Measurements from ENCODE around the gene PRDM9. TPM values are rescaled to one million over a fixed set of nuclear protein-coding genes. Genes with fewer than 3 reads are reported as not detected.
"Not testable (repeated sequence)": the region's sequence is repeated elsewhere in the genome, so short reads cannot be mapped to it uniquely, and the experiment has no call there.

The PRDM9 gene
- not detected in 2 replicates for total RNA-seq

GRCh38 chr5:23507278-23507685 lies at the start of gene PRDM9:
Gene PRDM9, plus strand, starts transcription at chr5:23507609. Its CDS starts 1,425 bp downstream, at chr5:23509034.
- H3K27ac Mint-ChIP-seq = no peak within 1 kb of the TSS
- H3K4me1 Mint-ChIP-seq (ENCODE audit: low read depth) = no peaks in the 10 kb centered on the region
- DNase-seq (ENCODE audit: low spot score) = no peak
- no peaks in the 10 kb centered on the region for H3K36me3 Mint-ChIP-seq (ENCODE audit: low read depth)
- H3K9me3 Mint-ChIP-seq = peaks cover 40% of the 10 kb centered on the region
- intact Hi-C loops (cut with micrococcal nuclease) = no loop called here
- H3K27me3 Mint-ChIP-seq (ENCODE audit: low read depth) = no peaks in the 10 kb centered on the region
- no peak within 1 kb of the TSS for H3K4me3 Mint-ChIP-seq (ENCODE audit: low read depth)

DNA sequence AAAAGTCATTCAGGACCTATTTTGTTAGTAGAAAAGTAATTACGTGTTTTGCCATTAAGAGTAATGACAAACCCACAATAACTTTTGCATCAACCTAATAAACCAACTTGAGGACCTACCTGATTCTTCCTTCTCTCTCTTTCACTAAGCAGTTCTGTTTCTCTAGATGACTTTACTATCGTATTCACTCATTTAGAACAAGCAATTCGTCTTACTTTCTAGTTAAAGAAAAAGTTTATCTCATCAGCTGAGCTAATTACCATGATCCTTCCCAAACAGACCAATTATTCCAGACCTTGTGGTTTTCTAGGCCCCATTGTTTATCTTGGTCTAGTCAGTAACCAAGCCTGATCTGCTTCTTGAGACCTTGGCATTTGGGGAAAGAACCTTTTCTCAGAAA lies 49.6 kb upstream of the PRDM9 start:
- Mint-ChIP-seq H3K36me3 (ENCODE audit: low read depth) (no peaks in the 10 kb centered on the region), H3K27ac (no peak overlapping the region), H3K4me3 (ENCODE audit: low read depth) (no peak overlapping the region), H3K27me3 (ENCODE audit: low read depth) (no peaks in the 10 kb centered on the region), H3K4me1 (ENCODE audit: low read depth) (no peaks in the 10 kb centered on the region), H3K9me3 (peaks cover 47% of the 10 kb centered on the region)
- DNase-seq (ENCODE audit: low spot score) = no peak
- intact Hi-C loops (cut with micrococcal nuclease) = no loop called here

DNA sequence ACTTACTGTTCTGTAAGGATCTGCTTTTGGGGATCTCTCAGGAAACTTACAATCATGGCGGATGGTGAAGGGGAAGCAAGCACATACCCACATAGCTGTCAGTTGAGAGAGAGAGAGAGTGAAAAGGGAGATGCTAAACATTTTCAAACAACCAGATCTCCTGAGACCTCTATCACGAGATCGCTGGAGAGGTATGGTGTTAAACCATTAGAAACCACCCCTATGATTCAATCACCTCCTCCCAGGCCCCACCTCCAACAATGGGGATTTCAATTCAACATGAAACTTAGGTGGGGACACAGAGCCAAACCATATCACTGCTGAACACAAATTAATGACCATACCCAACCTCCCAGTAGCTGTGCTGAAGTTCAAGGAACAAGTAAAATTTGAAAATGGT lies 48.2 kb upstream of the PRDM9 start:
- Mint-ChIP-seq H3K4me1 (ENCODE audit: low read depth) (no peaks in the 10 kb centered on the region), H3K4me3 (ENCODE audit: low read depth) (no peak overlapping the region), H3K27ac (no peak overlapping the region), H3K9me3 (peaks cover 46% of the 10 kb centered on the region), H3K27me3 (ENCODE audit: low read depth) (no peaks in the 10 kb centered on the region), H3K36me3 (ENCODE audit: low read depth) (no peaks in the 10 kb centered on the region)
- DNase-seq (ENCODE audit: low spot score) = no peak
- intact Hi-C loops (cut with micrococcal nuclease) = no loop called here

GRCh38 chr5:23461576-23461975 lies 45.8 kb upstream of the PRDM9 start:
- DNase-seq (ENCODE audit: low spot score) = no peak
- H3K9me3 Mint-ChIP-seq = peaks cover 38% of the 10 kb centered on the region
- no peaks in the 10 kb centered on the region for H3K36me3 Mint-ChIP-seq (ENCODE audit: low read depth)
- H3K4me3 Mint-ChIP-seq (ENCODE audit: low read depth) = no peak overlapping the region
- H3K27me3 Mint-ChIP-seq (ENCODE audit: low read depth) = no peaks in the 10 kb centered on the region
- H3K4me1 Mint-ChIP-seq (ENCODE audit: low read depth) = no peaks in the 10 kb centered on the region
- intact Hi-C loops (cut with micrococcal nuclease) = no loop called here
- H3K27ac Mint-ChIP-seq = no peak overlapping the region

GRCh38 chr5:23466401-23466912 lies 41.0 kb upstream of the PRDM9 start:
- intact Hi-C loops (cut with micrococcal nuclease) = no loop called here
- H3K27me3 Mint-ChIP-seq (ENCODE audit: low read depth) = no peaks in the 10 kb centered on the region
- H3K4me3 Mint-ChIP-seq (ENCODE audit: low read depth) = no peak overlapping the region
- H3K9me3 Mint-ChIP-seq = peaks cover 42% of the 10 kb centered on the region
- no peak for DNase-seq (ENCODE audit: low spot score)
- no peaks in the 10 kb centered on the region for H3K36me3 Mint-ChIP-seq (ENCODE audit: low read depth)
- H3K27ac Mint-ChIP-seq = no peak overlapping the region
- no peaks in the 10 kb centered on the region for H3K4me1 Mint-ChIP-seq (ENCODE audit: low read depth)

GRCh38 chr5:23468658-23469057 lies 38.8 kb upstream of the PRDM9 start:
- no peaks in the 10 kb centered on the region for H3K27me3 Mint-ChIP-seq (ENCODE audit: low read depth)

DNA sequence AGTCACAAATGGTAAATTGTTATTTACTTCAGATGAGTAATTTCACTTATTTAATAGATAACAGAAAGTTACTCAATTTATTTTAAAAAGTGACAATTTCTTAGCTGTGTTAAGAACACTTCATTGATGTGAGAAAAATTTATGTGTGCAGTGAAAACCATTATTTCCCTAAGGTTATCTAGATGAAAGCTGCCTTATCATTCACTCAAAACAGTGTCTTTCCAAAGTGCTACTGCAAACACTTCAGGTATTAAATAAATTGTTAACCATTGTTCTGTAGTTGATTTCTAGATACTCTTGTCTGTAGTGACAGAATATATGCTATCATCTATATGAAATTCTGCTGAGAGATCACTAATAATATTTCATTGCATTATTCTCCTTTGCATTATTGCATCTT lies 33.5 kb upstream of the PRDM9 start:
- no peaks in the 10 kb centered on the region for H3K27me3 Mint-ChIP-seq (ENCODE audit: low read depth)
- H3K27ac Mint-ChIP-seq = no peak overlapping the region
- intact Hi-C loops (cut with micrococcal nuclease) = no loop called here
- H3K36me3 Mint-ChIP-seq (ENCODE audit: low read depth) = no peaks in the 10 kb centered on the region
- H3K9me3 Mint-ChIP-seq = peaks cover 18% of the 10 kb centered on the region
- H3K4me1 Mint-ChIP-seq (ENCODE audit: low read depth) = no peaks in the 10 kb centered on the region
- H3K4me3 Mint-ChIP-seq (ENCODE audit: low read depth) = no peak overlapping the region
- no peak for DNase-seq (ENCODE audit: low spot score)

More at GRCh38 chr5:23468658-23469057, 38.8 kb upstream of the PRDM9 start:
- Mint-ChIP-seq H3K4me1 (ENCODE audit: low read depth) (no peaks in the 10 kb centered on the region), H3K4me3 (ENCODE audit: low read depth) (no peak overlapping the region), H3K36me3 (ENCODE audit: low read depth) (no peaks in the 10 kb centered on the region), H3K27ac (no peak overlapping the region), H3K9me3 (peaks cover 28% of the 10 kb centered on the region)
- DNase-seq (ENCODE audit: low spot score) = no peak
- intact Hi-C loops (cut with micrococcal nuclease) = no loop called here

DNA sequence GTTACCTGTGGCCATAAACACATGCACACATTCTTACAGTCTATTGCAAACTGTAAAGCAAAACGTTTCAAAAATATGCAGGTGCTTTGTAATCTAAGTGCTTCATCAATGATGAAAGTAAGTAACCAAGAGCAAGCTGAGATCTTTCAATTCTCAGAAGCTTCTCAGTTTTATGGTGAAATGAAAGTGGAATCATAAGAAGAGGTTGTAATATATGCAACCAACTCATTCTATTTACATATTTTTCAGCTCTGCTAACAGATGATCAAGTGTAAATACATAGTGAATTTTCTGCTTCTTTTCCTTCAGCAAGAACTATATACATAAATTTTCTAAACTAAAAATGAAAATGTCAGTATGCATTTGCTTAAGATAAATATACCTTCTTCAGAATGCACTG lies 33.1 kb upstream of the PRDM9 start:
- Mint-ChIP-seq H3K27ac (no peak overlapping the region), H3K36me3 (ENCODE audit: low read depth) (no peaks in the 10 kb centered on the region), H3K4me1 (ENCODE audit: low read depth) (no peaks in the 10 kb centered on the region), H3K9me3 (peaks cover 21% of the 10 kb centered on the region), H3K27me3 (ENCODE audit: low read depth) (no peaks in the 10 kb centered on the region), H3K4me3 (ENCODE audit: low read depth) (no peak overlapping the region)
- intact Hi-C loops (cut with micrococcal nuclease) = no loop called here
- DNase-seq (ENCODE audit: low spot score) = no peak

GRCh38 chr5:23476580-23476979 lies 30.8 kb upstream of the PRDM9 start:
- no peaks in the 10 kb centered on the region for H3K36me3 Mint-ChIP-seq (ENCODE audit: low read depth)
- no peak for DNase-seq (ENCODE audit: low spot score)
- H3K4me3 Mint-ChIP-seq (ENCODE audit: low read depth) = no peak overlapping the region
- H3K27me3 Mint-ChIP-seq (ENCODE audit: low read depth) = no peaks in the 10 kb centered on the region
- H3K4me1 Mint-ChIP-seq (ENCODE audit: low read depth) = no peaks in the 10 kb centered on the region
- H3K9me3 Mint-ChIP-seq = peaks cover 22% of the 10 kb centered on the region
- intact Hi-C loops (cut with micrococcal nuclease) = no loop called here
- no peak overlapping the region for H3K27ac Mint-ChIP-seq

DNA sequence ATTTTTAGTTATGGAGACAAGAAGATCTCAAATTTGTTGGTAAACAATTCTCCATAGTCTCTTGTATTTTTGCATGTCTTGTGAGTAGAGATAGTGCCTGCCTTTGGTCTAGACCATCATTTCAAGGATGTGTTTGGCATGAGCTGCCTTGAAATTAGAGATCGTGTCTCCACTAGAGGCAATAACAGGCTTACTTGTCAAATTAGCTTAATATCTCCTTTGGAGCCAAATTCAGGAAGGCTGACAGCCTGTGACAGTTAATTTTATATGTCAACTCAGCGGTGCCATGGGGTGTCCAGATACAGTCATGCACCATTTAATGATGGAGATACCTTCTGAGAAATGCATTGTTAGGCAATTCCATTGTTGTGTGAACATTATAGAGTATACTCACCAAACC lies 24.8 kb upstream of the PRDM9 start:
- Mint-ChIP-seq H3K4me1 (ENCODE audit: low read depth) (no peaks in the 10 kb centered on the region), H3K9me3 (peaks cover 35% of the 10 kb centered on the region), H3K27me3 (ENCODE audit: low read depth) (no peaks in the 10 kb centered on the region), H3K4me3 (ENCODE audit: low read depth) (no peak overlapping the region), H3K27ac (no peak overlapping the region), H3K36me3 (ENCODE audit: low read depth) (no peaks in the 10 kb centered on the region)
- no peak for DNase-seq (ENCODE audit: low spot score)
- intact Hi-C loops (cut with micrococcal nuclease) = no loop called here

- intact Hi-C loops (cut with micrococcal nuclease) = no loop called here
- Mint-ChIP-seq H3K4me1 (ENCODE audit: low read depth) (no peaks in the 10 kb centered on the region), H3K4me3 (ENCODE audit: low read depth) (no peak overlapping the region), H3K27ac (no peak overlapping the region), H3K9me3 (peaks cover 36% of the 10 kb centered on the region), H3K36me3 (ENCODE audit: low read depth) (no peaks in the 10 kb centered on the region), H3K27me3 (ENCODE audit: low read depth) (no peaks in the 10 kb centered on the region)
- no peak for DNase-seq (ENCODE audit: low spot score)
These were observed 24.3 kb upstream of the PRDM9 start for GRCh38 chr5:23483090-23483489.

- intact Hi-C loops (cut with micrococcal nuclease) = no loop called here
- no peak overlapping the region for H3K27ac Mint-ChIP-seq
- H3K4me1 Mint-ChIP-seq (ENCODE audit: low read depth) = no peaks in the 10 kb centered on the region
- no peak overlapping the region for H3K4me3 Mint-ChIP-seq (ENCODE audit: low read depth)
- H3K27me3 Mint-ChIP-seq (ENCODE audit: low read depth) = no peaks in the 10 kb centered on the region
- peaks cover 39% of the 10 kb centered on the region for H3K9me3 Mint-ChIP-seq
- H3K36me3 Mint-ChIP-seq (ENCODE audit: low read depth) = no peaks in the 10 kb centered on the region
- DNase-seq (ENCODE audit: low spot score) = no peak
These were observed 23.3 kb upstream of the PRDM9 start for GRCh38 chr5:23484096-23484495.

- H3K4me1 Mint-ChIP-seq (ENCODE audit: low read depth); DNase-seq (ENCODE audit: low spot score); H3K27ac Mint-ChIP-seq; H3K27me3 Mint-ChIP-seq (ENCODE audit: low read depth); intact Hi-C loops (cut with micrococcal nuclease); H3K36me3 Mint-ChIP-seq (ENCODE audit: low read depth); H3K4me3 Mint-ChIP-seq (ENCODE audit: low read depth): not testable (repeated sequence)
- peaks cover 46% of the 10 kb centered on the region for H3K9me3 Mint-ChIP-seq
These were observed 21.2 kb upstream of the PRDM9 start for GRCh38 chr5:23486227-23486626.

GRCh38 chr5:23490993-23491392 lies 16.4 kb upstream of the PRDM9 start:
- Mint-ChIP-seq H3K4me3 (ENCODE audit: low read depth) (no peak overlapping the region), H3K9me3 (peaks cover 50% of the 10 kb centered on the region), H3K27ac (no peak overlapping the region), H3K27me3 (ENCODE audit: low read depth) (no peaks in the 10 kb centered on the region), H3K36me3 (ENCODE audit: low read depth) (no peaks in the 10 kb centered on the region), H3K4me1 (ENCODE audit: low read depth) (no peaks in the 10 kb centered on the region)
- intact Hi-C loops (cut with micrococcal nuclease) = no loop called here
- DNase-seq (ENCODE audit: low spot score) = no peak
